ENCODE data around the gene PACSIN3. TPM values are rescaled to one million over a fixed set of nuclear protein-coding genes. Genes with fewer than 3 reads are reported as not detected.
"Not testable (repeated sequence)": the region's sequence is repeated elsewhere in the genome, so short reads cannot be mapped to it uniquely, and the experiment has no call there.

PACSIN3 gene
- total and polyA plus RNA-seq, 8 donors, result 32.9 to 63.1 (median 49.3) TPM

DNA sequence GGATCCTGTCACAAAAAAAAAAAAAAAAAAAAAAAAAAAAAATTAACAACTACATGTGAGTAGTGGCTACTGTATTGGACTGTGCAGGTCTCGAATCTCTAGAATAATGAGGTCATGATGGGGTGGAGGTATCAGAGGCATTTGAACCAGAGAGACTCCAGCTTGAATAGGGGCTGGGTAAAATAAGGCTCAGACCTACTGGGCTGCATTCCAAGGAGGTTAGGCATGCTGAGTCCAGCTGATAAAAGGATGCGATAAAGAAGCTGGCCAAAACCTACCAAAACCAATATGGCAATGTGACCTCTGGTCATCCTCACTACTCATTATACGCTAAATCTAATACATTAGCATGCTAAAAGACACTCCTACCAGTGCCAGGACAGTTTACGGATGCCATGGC lies 5.9 kb upstream of the PACSIN3 start:
- ATAC-seq, result no peak
- intact Hi-C loops (cut with DNase I), result no loop called here
- Histone ChIP-seq H3K4me1 (peaks cover 12 to 14% of the 10 kb centered on the region in 2 donors), H3K27ac (no peak overlapping the region), H3K9me3 (no peaks in the 10 kb centered on the region), H3K27me3 (peaks cover 0 to 23% of the 10 kb centered on the region in 2 donors), H3K36me3 (no peaks in the 10 kb centered on the region), H3K4me3 (no peak overlapping the region)
- no peak for DNase-seq
- TF ChIP-seq, protein P1, sequence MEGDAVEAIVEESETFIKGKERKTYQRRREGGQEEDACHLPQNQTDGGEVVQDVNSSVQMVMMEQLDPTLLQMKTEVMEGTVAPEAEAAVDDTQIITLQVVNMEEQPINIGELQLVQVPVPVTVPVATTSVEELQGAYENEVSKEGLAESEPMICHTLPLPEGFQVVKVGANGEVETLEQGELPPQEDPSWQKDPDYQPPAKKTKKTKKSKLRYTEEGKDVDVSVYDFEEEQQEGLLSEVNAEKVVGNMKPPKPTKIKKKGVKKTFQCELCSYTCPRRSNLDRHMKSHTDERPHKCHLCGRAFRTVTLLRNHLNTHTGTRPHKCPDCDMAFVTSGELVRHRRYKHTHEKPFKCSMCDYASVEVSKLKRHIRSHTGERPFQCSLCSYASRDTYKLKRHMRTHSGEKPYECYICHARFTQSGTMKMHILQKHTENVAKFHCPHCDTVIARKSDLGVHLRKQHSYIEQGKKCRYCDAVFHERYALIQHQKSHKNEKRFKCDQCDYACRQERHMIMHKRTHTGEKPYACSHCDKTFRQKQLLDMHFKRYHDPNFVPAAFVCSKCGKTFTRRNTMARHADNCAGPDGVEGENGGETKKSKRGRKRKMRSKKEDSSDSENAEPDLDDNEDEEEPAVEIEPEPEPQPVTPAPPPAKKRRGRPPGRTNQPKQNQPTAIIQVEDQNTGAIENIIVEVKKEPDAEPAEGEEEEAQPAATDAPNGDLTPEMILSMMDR (IDR thresholded peaks at IDR 0.05), result no peak

DNA sequence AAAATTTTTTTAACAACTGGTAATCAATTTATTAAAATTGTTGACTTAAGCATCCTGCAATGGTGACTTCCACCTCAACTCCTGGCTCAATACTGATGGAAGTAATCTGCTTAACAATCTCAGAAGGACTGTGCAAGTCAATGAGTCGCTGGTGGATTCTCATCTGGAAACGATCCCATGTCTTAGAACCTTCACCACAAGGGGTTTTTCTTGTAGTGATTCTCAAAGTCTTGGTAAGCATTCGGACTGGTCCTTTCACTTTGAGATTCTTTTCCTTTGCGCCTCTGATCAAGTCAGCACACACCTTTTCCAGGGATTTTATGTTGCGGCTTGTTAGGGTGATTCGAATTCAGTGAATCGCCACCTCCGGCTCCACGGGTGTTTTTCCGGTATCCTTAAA lies 4.9 kb upstream of the PACSIN3 start:
- H3K9me3 ChIP-seq; H3K4me3 ChIP-seq; H3K27ac ChIP-seq; H3K36me3 ChIP-seq; ATAC-seq; DNase-seq; intact Hi-C loops (cut with DNase I): not testable (repeated sequence)
- Histone ChIP-seq H3K4me1 (peaks cover 12 to 22% of the 10 kb centered on the region in 2 donors), H3K27me3 (peaks cover 0 to 32% of the 10 kb centered on the region in 2 donors)

DNA sequence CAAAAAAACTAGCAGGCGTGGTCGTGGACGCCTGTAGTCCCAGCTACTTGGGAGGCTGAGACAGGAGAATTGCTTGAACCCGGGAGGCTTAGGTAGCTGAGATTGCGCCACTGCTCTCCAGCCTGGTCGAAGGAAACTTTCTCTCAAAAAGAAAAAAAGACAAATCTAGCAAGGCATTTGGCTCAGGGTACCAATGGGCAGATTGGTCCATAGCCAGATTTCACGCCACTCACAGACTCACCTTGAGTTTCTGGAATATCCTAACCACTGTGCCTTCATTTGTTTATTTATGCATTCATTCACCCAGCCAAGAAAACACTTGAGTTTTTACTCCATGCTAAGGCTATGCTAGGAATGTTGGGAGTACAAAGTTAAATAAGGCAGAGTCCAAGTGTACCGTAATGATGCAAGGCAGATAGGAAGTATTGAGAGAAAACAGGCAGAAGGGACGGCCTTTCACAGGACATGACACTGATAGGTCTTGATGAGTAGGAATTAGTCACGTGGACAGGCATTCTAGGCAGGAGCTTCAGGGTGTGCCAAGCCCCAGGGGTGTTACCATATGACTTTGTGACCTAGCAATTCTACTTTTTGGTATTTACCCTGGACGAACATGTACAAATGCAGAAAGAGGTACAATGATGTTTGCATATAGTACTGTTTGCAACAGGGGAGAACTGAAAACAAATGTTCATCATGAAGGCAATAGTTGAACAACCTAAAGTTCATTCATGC lies 3.0 kb upstream of the PACSIN3 start:
- ATAC-seq (peak; percentile 38), DNase-seq (peak in 1 of 4 donors; percentile 58)
- Histone ChIP-seq H3K36me3 (no peaks in the 10 kb centered on the region), H3K9me3 (no peaks in the 10 kb centered on the region), H3K4me3 (no peak overlapping the region), H3K27me3 (peaks cover 4 to 51% of the 10 kb centered on the region in 2 donors), H3K27ac (peak overlapping the region in 1 of 2 donors; percentile 50), H3K4me1 (peaks cover 18 to 30% of the 10 kb centered on the region in 2 donors)
- intact Hi-C loops (cut with DNase I), result no loop called here
- TF ChIP-seq, protein P1 (IDR thresholded peaks at IDR 0.05), result no peak

DNA sequence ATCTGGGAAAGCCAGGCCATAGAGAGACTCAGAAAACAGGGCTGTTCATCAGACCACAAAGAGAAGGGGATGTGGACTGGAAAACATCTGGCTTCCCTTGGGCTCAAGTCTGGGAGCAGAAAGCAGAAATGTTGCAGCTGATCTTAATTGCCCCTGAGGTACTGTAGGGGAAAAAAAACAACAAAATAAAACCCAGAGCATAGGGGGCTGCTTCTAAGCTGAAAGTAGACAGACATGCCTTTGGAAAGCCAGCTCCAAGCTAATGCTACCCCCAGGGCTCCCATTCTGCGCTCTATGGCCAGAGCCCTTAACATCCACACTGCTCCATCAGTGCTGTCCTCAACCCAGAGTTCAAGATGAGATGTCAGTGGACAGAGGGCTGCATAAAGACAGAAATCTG lies 2.0 kb upstream of the PACSIN3 start:
- peak overlapping the region; percentile 35 to 49 for H3K27ac ChIP-seq
- no peak for ATAC-seq
- intact Hi-C loops (cut with DNase I), result no loop called here
- no peaks in the 10 kb centered on the region for H3K36me3 ChIP-seq
- peaks cover 4 to 58% of the 10 kb centered on the region in 2 donors for H3K27me3 ChIP-seq
- peak in 1 of 4 donors; percentile 25 for DNase-seq
- no peaks in the 10 kb centered on the region for H3K9me3 ChIP-seq
- peaks cover 18 to 30% of the 10 kb centered on the region in 2 donors for H3K4me1 ChIP-seq
- TF ChIP-seq, protein P1 (IDR thresholded peaks at IDR 0.05), result no peak
- no peak overlapping the region for H3K4me3 ChIP-seq

GRCh38 chr11:47187723-47188122 lies 1.5 kb upstream of the PACSIN3 start:
- Histone ChIP-seq H3K4me1 (peaks cover 18 to 30% of the 10 kb centered on the region in 2 donors), H3K9me3 (no peaks in the 10 kb centered on the region), H3K4me3 (peak overlapping the region in 1 of 2 donors; percentile 54), H3K27me3 (peaks cover 4 to 57% of the 10 kb centered on the region in 2 donors), H3K36me3 (no peaks in the 10 kb centered on the region), H3K27ac (peak overlapping the region; percentile 35 to 49)
- TF ChIP-seq, protein P1 (IDR thresholded peaks at IDR 0.05), result no peak
- DNase-seq (no peak), ATAC-seq (no peak)
- intact Hi-C loops (cut with DNase I), result no loop called here
